Occipital lobe (tissue), 2 donors: ENCODE data around the gene ZNF559. TPM values are rescaled to one million over a fixed set of nuclear protein-coding genes. Genes with fewer than 3 reads are reported as not detected.
"Not testable (repeated sequence)": the region's sequence is repeated elsewhere in the genome, so short reads cannot be mapped to it uniquely, and the experiment has no call there.

Source experiments
- DNase-seq: peaks from one replicate; lab custom pipeline; 2025; lab: John Stamatoyannopoulos, UW
- total RNA-seq: library from RNA; depleted of rRNA; stranded (reverse); fragments of >200 nt; gene quantifications from one replicate; pipeline ENCODE4 v1.2.3, GENCODE V29; 2014

ZNF559 gene
- total RNA-seq = 52.7 TPM

DNA sequence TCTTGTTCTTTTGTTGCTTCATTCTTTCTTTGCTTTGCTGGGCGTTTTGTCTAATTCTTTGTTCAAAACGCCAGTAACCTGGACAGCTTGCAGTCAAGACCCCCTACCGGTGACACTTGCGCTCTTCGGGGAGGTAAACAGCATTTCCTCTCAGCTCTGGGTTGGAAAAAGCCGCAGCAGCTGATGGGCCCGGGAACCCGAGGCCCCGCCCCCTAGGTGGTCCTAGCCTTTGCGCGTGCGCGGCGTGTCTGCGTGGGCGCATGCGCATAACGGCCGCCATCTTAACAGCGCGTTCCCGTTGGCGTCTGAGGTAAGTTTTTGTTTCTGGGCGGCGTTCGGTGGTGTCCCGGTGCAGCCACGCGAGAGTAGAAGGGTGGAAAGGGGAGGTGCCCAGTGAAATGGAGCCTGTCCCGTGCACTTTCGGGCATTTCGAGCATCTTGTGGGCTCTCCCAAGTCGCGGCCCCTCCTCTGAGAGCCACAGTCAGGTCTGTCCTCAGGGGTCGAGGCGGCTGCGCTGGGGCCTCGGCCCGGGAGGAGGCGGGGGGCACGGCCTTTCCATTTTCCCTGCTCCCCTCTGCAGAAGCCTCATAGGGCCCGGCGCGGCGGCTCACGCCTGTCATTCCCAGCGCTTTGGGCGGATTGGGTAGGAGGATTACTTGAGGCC lies at the start of gene ZNF559:
TSS of gene ZNF559 (plus strand) at position 261 of the 665 bp plus-strand sequence. CDS start 14,371 bp downstream, outside the sequence.
- peak; percentile 86 for DNase-seq

DNA sequence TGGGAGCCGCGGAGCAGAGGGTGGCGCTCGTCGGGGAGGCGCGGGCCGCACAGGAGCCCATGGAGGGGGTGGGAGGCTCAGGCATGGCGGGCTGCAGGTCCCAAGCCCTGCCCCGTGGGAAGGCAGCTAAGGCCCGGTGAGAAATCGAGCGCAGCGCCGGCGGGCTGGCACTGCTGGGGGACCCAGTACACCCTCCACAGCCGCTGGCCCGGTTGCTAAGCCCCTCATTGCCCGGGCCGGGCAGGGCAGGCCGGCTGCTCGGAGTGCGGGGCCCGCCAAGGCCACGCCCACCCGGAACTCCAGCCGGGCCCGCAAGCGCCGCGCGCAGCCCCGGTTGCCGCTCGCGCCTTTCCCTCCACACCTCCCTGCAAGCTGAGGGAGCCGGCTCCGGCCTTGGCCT lies 40.5 kb upstream of the ZNF559 start:
- DNase-seq = not testable (repeated sequence)

DNA sequence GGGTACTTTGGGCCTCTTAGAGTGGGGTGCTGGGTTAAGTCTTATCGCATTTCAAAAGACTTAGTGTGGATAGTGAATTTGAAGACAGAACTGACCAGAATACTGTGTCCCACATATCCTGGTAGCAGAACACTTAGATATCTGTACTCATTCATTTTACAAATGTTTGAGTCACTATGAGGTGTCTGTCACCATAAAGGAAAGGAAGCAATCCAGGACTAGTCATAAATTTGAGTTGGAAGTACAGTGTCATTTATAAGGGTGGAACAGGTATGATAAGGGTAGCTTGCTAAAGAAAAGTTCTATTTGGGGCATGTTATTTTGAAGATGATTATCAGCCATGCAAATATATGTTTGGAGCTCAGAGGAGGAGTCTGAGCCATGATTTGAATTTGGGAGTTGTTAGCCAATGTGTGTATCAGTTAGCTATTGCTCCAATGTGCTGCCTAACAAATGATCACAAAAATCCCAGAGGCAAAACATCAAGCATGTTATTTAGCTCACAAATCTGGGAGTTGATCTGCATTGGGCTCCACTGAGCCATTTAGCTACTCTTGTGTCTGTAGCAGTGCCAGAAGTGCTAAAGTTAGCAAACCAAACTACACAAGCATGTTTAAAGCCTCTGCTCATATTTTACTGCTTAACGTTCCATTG lies 34.6 kb upstream of the ZNF559 start:
- DNase-seq = no peak

DNA sequence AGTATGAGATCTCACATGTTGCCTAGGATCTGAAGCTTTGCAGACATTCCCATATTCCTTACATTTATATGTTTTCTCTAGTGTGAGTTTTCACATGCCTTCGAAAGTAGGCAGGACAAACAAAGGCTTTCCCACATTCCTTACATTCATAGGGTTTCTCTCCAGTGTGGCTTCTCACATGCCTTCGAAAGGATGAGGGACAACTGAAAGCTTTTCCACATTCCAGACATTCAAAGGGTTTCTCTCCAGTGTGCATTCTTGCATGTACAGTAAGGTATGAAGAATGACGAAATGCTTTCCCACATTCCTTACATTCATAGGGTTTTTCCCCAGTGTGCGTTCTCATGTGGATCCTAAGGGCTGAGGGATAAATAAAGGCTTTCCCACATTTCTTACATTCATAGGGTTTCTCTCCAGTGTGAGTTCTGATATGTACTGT lies 28.5 kb upstream of the ZNF559 start:
- no peak for DNase-seq

DNA sequence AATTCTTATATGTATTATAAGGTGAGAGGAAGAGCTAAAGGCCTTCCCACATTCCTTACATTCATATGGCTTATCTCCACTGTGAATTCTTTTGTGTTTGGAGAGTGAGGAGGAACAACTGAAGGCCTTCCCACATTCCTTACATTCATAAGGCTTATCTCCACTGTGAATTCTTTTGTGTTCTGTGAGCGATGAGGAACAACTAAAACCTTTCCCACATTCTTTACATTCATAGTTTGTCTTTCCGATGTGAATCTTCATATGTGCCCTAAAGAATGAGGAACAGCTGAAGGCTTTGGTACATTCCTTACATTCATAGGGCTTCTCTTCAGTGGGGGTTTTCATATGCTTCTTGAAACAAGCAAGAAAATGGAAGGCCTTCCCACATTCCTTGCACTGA lies 27.6 kb upstream of the ZNF559 start:
- DNase-seq = no peak

DNA sequence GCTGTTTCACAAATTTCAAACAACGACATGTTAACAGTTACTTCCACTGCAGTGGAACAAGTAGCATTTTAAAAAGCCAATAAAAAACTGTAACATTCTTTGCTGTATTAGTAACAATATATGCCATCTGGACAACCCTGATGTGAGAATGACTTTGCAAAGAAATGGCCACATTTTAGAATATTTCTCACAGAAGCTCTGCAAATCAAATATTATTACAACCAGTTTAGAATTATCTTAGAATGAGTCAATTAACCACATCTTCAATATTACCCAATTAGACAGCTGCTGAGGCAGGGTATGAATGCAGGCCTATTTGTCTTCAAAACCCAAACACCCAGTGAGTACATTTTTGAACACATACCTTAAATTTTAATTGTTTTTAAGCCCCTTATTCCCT lies 17.5 kb upstream of the ZNF559 start:
- DNase-seq = no peak

DNA sequence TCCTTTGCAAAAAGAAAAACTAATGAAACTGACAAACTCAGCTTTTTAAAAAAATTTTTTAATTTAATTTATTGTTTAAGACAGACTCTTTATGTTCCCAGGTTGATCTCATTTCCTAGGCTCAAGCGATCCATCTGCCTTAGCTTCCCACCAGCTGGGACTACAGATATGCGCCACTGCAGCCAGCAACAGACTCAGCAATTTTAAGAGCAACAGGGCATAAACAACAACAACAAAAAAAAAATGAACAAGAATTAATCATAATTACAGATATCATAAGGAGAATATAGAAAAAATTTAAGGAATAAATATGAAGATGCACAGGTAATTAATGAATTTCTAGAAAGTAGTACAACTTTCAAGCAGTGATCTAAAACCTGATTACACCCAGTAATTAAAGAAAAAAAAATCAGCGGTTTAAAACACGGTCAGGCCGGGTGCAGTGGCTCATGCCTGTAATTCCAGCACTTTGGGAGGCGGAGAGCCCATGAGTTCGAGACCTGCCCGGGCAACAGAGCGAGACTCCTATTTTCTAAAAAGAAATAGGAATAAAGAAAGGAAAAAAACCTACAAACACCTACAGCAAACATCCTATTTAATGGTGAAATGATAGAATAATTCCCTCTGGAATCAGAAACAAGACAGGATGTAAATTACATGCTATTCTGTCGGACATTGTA lies 15.7 kb upstream of the ZNF559 start:
- no peak for DNase-seq

DNA sequence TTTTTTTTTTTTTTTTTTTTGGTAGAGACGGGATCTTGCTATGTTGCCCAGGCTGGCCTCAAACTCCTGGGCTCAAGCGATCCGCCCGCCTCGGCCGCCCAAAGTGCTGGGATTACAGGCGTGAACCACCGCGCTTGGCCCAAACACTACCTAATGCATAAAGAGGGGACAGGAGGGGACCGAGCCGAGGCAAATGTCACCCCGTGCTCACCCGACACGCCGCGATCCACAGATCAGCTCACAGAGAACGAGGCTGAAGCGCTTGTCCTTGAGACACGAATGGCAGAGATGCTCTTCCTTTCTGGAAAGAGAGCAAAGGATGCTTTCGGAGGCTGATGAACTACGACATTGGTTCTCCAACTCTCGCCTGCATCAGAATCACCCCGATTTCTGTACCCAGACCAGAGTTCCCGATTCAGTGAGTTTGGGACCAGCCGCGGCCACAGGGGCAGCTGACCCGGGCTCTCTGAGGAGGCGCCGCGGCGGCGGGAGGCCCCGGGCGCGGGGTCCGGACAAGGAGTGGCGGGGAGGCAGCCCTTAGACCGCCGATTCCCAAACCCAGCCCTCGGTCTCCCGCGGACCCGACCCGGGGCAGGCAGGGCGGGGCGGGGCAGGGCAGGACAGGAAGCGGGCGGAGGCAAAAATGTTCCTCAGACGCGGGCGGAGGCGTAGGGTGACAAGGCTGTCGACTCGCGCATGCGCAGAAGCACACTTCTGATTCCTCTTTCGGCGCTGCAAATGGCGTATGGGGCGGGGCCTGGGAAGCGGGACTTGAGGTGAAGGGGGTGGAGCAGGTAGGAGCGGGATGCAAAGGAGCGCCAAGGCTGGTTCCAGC lies 14.6 kb upstream of the ZNF559 start, which contains the start of gene ZNF699:
TSS of gene ZNF699 (minus strand) at position 700 of the 835 bp plus-strand sequence. CDS start 4,719 bp downstream, outside the sequence.
- peak; percentile 96 for DNase-seq

DNA sequence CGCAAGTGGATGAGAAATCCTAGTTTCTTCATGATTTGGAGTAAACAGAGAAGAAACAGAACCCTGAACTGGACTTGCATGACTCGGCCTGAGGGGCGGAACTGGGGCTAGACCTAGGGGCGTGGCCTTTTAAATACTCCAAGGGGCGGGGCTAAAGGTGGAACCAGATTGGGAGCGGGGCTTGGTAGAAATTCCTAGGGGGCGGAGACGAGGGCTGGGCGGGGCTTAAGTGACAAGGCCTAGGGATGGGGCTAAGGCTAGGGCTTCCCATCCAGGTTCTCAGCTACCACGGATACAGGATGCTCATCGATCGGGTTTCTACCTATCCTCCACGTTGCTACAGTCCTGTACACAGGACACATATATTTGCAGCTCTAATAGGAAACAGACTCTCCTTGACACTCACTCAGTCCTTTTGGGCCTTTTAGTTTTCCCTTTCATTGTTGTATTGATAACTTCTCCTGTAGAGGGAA lies 14.0 kb upstream of the ZNF559 start:
- peak; percentile 96 for DNase-seq

DNA sequence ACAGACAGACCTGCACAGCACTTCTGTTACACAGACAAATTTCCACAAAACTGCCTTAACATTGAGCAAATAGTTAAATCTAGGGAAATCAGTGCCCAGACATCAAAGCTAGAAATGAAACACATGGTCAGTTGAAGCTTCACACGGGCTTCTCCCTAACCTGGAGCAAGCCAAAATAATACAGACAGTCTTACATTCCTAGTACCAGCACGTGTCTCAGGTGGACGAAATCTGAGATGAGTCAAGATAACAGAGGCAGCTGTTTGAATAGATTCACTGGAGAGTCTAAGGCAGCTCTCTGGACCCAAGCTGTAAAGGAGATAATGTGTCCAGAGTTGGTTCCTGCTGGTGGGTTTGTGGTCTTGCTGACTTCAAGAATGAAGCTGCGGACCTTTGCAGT lies 10.2 kb upstream of the ZNF559 start:
- DNase-seq = no peak

DNA sequence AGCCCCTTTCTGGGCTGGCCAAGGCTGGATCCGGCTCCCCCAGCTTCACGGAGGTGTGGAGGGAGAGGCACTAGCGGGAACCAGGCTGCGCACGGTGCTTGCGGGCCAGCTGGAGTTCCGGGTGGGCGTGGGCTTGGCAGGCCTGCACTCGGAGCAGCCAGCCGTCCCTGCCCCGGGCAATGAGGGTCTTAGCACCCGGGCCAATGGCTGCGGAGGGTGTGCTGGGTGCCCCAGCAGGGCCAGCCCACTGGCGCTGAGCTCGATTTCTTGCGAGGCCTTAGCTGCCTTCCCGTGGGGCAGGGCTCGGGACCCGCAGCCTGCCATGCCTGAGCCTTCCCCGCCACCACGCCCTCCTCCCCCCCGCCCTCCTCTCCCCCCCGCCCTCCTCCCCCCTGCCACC lies 2.6 kb upstream of the ZNF559 start:
- DNase-seq = no peak

DNA sequence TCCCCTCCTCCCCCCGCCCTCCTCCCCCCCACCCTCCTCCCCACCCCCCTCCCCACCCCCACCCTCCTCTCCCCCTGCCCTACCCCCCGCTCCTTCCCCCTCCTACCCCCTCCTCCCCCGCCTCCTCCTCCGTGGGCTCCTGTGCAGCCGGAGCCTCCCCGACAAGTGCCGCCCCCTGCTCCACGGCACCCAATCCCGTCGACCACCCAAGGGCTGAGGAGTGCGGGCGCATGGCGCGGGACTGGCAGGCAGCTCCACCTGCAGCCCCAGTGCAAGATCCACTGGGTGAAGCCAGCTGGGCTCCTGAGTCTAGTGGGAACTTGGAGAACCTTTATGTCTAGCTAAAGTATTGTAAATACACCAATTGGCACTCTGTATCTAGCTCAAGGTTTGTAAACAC lies 2.2 kb upstream of the ZNF559 start:
- not testable (repeated sequence) for DNase-seq

DNA sequence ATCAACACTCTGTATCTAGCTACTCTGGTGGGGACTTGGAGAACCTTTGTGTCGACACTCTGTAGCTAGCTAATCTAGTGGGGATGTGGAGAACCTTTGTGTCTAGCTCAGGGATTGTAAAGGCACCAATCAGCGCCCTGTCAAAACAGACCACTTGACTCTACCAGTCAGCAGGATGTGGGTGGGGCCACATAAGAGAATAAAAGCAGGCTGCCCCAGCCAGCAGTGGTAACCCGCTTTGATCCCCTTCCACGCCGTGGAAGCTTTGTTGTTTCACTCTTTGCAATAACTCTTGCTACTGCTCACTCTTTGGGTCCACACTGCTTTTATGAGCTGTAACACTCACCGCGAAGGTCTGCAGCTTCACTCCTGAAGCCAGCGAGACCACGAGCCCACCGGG lies 1.8 kb upstream of the ZNF559 start:
- not testable (repeated sequence) for DNase-seq

DNA sequence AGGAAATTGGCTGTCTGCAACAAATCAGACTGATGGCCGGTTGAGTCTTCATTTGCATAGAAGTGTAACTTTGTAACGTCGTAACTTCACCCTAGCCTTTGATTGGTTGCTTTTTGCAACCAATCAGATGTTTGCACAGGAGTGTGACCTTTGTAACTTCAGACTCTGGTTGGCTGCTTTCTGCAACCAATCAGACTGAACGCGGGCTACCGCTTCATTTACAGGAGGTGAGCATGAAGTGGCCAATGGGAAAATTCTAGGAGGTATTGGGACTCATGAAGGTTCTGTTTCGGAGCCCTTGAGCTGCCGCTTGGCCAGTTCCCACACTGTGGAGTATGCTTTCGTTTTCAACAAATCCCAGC lies 441 bp upstream of the ZNF559 start:
- DNase-seq = peak; percentile 63

DNA sequence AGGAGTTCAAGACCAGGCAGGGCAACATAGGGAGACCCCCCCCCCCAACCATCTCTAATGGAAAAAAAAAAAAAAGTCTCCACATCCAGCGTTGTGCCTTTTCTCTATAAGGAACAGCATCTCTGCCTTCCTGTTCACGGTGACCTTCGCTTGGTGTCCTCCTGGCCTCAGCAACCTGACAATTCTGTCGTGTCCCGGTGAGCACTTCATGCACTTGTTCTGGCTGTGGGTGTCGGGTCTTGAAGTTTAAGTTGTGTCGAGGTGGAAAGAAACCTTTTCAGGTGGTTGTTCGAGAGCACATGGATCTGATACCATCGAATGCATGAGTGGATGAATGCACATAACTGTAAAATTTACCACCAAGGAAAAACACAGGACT lies 594 bp downstream of the ZNF559 start:
- DNase-seq = no peak

DNA sequence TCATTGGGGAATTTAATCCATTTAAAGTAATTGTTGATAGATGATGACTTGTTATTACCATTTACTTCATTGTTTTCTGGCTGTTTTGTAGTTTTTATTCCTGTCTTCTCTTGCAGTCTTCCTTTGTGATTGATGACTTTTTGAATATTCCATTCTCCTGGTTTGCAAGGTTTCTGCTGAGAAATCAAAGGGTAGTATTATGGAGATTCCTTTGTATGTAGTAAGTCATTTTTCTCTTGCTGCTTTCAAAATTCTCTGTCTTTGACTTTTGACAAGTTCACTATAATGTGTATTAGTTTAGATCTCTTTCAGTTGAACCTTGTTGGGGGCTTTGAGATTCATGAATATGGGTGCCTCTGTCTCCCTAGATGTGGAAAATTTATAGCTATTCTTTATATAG lies 6.0 kb downstream of the ZNF559 start:
- no peak for DNase-seq

DNA sequence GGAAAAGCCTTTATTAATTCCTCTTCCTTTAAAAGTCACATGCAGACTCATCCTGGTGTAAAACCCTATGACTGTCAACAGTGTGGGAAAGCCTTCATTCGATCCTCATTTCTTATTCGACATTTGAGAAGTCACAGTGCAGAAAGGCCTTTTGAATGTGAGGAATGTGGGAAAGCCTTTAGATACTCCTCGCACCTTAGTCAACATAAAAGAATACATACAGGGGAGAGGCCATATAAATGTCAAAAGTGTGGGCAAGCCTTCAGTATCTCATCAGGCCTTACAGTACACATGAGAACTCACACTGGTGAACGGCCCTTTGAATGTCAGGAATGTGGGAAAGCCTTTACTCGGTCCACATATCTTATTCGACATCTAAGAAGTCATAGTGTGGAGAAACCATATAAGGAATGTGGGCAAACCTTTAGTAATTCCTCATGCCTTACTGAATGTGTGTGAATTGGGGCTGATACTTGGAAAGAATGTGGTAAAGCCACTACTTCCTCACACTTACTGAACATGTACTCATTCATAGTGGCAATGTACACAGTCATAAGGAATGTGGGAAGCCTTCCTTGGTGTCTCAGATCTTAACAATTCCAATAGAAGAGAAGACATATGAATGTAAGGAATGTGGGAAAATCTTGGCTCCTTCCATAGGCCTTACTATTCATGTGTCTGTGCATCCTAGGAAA lies 18.8 kb downstream of the ZNF559 start:
- DNase-seq = no peak

DNA sequence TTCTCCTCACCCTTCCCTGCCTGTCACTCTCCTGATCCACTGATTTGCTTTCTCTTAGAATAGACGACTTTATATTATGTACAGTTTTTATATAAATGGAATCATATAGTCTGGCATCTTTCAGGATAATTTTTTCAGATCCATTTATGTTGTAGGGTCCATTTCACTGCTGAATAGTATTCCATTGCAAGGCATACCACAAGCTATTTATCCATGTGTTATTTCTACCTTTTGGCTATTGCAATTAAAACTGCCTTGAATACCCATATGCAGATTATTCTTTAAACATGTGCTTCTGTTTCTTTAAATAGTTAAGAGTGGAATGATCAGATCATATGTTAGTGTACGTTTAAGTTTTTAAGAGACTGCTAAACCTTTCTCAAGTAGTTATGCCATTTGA lies 21.0 kb downstream of the ZNF559 start:
- no peak for DNase-seq

DNA sequence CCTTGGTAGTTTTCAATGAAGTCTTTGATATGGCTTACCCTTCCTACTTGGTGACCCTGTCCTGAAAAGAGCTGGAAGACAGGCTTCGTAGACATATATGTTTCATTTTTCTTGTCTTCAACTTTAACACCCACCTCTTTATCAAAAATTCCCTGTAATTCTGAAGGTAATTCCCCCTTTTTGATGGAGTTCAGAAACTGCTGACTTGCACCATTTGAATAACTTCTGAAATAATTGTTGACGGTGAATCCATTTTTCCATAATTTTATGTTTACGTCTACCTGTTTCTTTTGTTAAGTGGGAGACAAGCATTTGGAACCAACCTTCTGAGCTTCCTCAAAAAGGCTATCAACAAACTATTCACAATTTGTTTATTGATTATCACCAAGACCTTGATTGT lies 24.3 kb downstream of the ZNF559 start:
- no peak for DNase-seq

DNA sequence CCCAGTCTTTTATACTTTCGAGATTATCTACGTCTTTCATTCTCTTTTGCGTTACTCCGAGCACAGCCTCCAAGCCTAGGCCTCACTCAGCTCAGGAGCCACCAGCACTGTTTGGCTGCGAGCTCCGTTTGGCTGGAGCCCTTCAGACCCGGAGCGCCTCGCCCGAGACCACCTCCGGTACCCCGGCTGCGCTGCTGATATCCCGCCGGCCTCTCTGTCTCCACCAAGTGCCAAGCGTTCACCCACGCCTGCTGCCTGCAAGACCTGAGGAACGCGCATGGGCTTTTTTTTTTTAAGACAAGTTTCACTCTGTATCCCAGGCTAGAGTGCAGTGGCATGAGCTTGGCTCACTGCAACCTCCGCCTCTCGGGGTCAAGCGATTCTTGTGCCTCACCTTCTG lies 24.7 kb downstream of the ZNF559 start:
- DNase-seq = no peak

DNA sequence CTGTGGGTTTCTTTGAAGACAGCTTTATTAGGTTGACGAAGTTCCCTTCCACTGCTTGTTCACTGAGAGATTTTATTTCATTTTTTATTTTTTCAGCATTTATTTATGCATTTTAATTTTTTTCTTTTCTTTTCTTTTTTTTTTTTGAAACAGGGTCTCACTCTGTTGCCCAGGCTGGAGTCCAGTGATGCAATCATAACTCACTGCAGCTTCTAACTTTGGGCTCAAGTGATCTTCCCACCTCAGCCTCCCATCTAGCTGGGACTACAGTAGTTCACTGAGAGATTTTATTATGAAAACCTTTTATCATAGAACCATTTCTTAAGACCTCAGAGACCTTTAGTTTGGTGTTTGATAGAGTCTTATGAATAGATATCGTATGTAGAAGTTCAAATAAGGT lies 28.5 kb downstream of the ZNF559 start:
- DNase-seq = no peak
